ENCODE results near the gene TINAGL1.

TINAGL1 gene

DNA sequence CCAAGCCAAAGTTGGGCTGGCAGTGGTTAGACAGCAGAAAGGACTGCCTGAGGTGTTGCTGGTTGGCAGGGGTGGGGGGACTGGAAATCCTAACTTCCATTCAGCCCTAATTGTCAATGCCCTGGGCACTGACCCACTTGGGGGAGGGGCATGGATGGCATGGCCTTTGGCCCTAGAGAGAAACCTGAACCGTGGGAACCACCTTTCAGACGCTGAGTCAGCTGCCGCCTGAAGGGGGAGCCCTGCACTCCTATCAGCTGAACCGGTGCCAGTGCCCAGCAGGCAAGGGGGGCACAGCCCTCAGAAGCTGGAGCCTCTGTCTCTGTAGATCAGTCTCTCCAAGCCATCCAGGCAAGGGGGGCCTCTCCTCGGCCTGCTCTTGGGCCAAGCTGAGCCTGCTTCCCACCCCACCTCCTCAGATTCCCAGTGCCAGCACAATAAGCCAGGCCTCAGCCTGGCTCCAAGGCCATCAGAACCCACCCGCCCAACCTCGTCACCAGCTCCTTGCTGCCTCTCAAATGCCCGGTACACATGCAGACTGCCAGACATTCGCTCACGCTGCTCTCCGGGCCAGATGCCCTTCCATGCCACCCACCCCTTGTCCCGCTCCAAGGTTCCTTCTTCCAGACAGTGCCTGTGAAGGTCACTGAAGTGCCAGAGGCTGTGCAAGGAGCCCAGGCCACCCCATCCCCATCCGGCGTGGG is 11.6 kb downstream of the TINAGL1 start:
- Histone ChIP-seq H3K9ac (ENCODE audit: low read length) (no peak overlapping the region), H3K79me2 (ENCODE audit: insufficient read depth, low read length) (no peaks in the 10 kb centered on the region), H3K9me2 (replicated peaks; ENCODE audit: insufficient read depth, low read length) (no peaks in the 10 kb centered on the region), H3K27ac (ENCODE audit: low read depth, low read length) (no peak overlapping the region), H3F3A (ENCODE audit: insufficient read depth) (no peaks in the 10 kb centered on the region), H3K4me2 (ENCODE audit: low read depth, low read length, poor library complexity, severe bottlenecking) (no peak overlapping the region), H3K9me3 (ENCODE audit: insufficient read depth, low read length) (no peaks in the 10 kb centered on the region), H4K20me1 (ENCODE audit: low read depth, low read length) (no peaks in the 10 kb centered on the region), H3K27me3 (ENCODE audit: low read length) (no peaks in the 10 kb centered on the region), H2AFZ (ENCODE audit: low read depth, low read length, severe bottlenecking) (no peak overlapping the region), H3K4me3 (ENCODE audit: insufficient read depth, low read length, poor library complexity, severe bottlenecking) (no peak overlapping the region), H3K36me3 (ENCODE audit: low read length) (no peaks in the 10 kb centered on the region)
- TF ChIP-seq EZH2phosphoT487 (conservative IDR thresholded peaks at IDR 0.05; ENCODE audit: low read length) = no peak
- TF ChIP-seq, protein P1, sequence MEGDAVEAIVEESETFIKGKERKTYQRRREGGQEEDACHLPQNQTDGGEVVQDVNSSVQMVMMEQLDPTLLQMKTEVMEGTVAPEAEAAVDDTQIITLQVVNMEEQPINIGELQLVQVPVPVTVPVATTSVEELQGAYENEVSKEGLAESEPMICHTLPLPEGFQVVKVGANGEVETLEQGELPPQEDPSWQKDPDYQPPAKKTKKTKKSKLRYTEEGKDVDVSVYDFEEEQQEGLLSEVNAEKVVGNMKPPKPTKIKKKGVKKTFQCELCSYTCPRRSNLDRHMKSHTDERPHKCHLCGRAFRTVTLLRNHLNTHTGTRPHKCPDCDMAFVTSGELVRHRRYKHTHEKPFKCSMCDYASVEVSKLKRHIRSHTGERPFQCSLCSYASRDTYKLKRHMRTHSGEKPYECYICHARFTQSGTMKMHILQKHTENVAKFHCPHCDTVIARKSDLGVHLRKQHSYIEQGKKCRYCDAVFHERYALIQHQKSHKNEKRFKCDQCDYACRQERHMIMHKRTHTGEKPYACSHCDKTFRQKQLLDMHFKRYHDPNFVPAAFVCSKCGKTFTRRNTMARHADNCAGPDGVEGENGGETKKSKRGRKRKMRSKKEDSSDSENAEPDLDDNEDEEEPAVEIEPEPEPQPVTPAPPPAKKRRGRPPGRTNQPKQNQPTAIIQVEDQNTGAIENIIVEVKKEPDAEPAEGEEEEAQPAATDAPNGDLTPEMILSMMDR (IDR thresholded peaks at IDR 0.05; ENCODE audit: insufficient read depth, low read length, poor library complexity, severe bottlenecking) = peak; percentile 81

DNA sequence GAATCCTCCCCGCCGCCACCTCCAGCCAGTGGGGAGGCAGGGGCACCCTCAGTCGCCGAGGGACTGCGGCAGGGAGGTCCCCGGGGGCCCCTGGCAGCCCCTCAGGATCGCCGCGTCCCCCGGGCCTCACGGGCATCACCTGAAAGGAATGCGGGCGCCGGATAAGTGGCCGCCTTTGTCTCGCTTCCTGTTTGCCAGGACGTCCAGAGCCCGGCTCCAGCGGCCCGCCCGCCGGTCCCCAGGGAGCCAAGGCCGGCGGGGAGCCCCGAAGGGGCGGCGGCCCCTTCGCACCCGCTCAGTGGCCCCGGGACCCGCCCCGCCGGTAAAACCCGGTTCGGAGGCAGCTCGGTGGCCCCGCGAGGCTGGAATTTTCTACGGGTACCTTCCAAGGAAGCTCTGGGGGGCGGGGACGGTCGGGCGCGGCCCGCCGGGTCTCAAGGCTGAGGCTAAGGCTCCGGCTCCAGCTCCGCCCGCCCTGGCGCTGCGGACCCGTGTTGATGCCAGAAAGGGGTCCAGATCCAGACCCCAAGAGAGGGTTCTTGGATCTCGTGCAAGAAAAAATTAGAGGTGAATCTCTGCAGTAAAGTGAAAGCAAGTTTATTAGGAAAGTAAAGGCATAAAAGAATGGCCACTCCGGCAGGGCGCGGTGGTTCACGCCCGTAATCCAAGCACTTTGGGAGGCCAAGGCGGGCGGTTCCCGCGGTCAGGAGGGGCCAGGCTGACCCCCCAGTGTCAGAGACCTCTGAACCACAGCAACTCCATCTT is 12.6 kb downstream of the TINAGL1 start:
- no peaks in the 10 kb centered on the region for H3K9me2 ChIP-seq (replicated peaks; ENCODE audit: insufficient read depth, low read length)
- H3K9ac ChIP-seq (ENCODE audit: low read length) = no peak overlapping the region
- H3K36me3 ChIP-seq (ENCODE audit: low read length) = no peaks in the 10 kb centered on the region
- no peak for TF ChIP-seq EZH2phosphoT487 (conservative IDR thresholded peaks at IDR 0.05; ENCODE audit: low read length)
- TF ChIP-seq, protein P1 (IDR thresholded peaks at IDR 0.05; ENCODE audit: insufficient read depth, low read length, poor library complexity, severe bottlenecking) = no peak
- no peak overlapping the region for H3K4me3 ChIP-seq (ENCODE audit: insufficient read depth, low read length, poor library complexity, severe bottlenecking)
- no peak overlapping the region for H2AFZ ChIP-seq (ENCODE audit: low read depth, low read length, severe bottlenecking)
- H3K27me3 ChIP-seq (ENCODE audit: low read length) = no peaks in the 10 kb centered on the region
- H4K20me1 ChIP-seq (ENCODE audit: low read depth, low read length) = no peaks in the 10 kb centered on the region
- no peak overlapping the region for H3K27ac ChIP-seq (ENCODE audit: low read depth, low read length)
- H3K79me2 ChIP-seq (ENCODE audit: insufficient read depth, low read length) = no peaks in the 10 kb centered on the region
- H3F3A ChIP-seq (ENCODE audit: insufficient read depth) = no peaks in the 10 kb centered on the region
- no peaks in the 10 kb centered on the region for H3K9me3 ChIP-seq (ENCODE audit: insufficient read depth, low read length)
- no peak overlapping the region for H3K4me2 ChIP-seq (ENCODE audit: low read depth, low read length, poor library complexity, severe bottlenecking)

DNA sequence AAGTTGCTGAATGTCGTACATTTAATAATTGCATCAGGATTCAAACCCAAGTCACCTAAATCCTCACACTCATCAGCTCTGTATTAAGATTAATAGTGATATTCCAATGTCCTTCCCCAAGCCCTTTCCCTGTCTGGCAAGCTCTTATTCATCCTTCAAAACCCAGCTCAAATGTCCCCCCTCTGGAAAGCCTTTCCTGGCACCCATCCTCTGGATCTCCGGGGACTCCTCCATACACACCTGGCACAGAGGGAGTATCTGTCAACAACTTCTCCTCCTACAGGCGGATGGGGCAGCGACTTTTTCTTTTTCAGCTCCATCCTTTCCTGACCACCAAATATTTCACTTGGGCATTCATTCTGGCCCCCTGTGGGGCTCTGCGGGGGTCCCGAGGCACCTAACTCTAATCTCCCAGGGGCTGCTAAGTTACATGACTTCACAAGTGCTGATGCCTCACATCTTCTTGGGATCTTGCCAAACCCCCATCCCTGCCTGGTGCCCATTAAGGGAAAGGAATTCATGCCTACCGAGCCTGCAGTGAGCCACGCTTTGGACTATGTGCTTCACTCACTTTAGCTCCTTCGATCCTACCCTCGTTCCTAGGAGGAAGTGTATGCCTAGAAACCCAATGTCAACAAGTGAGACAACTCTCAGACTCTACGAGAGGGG is 15.2 kb downstream of the TINAGL1 start:
- Histone ChIP-seq H3K4me2 (ENCODE audit: low read depth, low read length, poor library complexity, severe bottlenecking) (no peak overlapping the region), H3K36me3 (ENCODE audit: low read length) (no peaks in the 10 kb centered on the region), H3K9me3 (ENCODE audit: insufficient read depth, low read length) (no peaks in the 10 kb centered on the region), H3K9me2 (replicated peaks; ENCODE audit: insufficient read depth, low read length) (no peaks in the 10 kb centered on the region), H3F3A (ENCODE audit: insufficient read depth) (no peaks in the 10 kb centered on the region), H2AFZ (ENCODE audit: low read depth, low read length, severe bottlenecking) (no peak overlapping the region), H3K27me3 (ENCODE audit: low read length) (0 out of 2 replicates have a peak, but pooled peaks cover 3% of the 10 kb centered on the region), H3K79me2 (ENCODE audit: insufficient read depth, low read length) (no peaks in the 10 kb centered on the region), H3K9ac (ENCODE audit: low read length) (no peak overlapping the region), H4K20me1 (ENCODE audit: low read depth, low read length) (no peaks in the 10 kb centered on the region), H3K27ac (ENCODE audit: low read depth, low read length) (no peak overlapping the region), H3K4me3 (ENCODE audit: insufficient read depth, low read length, poor library complexity, severe bottlenecking) (no peak overlapping the region)
- TF ChIP-seq EZH2phosphoT487 (conservative IDR thresholded peaks at IDR 0.05; ENCODE audit: low read length) = no peak
- TF ChIP-seq, protein P1 (IDR thresholded peaks at IDR 0.05; ENCODE audit: insufficient read depth, low read length, poor library complexity, severe bottlenecking) = no peak
